ENCODE data around the gene RNF123.

DNA sequence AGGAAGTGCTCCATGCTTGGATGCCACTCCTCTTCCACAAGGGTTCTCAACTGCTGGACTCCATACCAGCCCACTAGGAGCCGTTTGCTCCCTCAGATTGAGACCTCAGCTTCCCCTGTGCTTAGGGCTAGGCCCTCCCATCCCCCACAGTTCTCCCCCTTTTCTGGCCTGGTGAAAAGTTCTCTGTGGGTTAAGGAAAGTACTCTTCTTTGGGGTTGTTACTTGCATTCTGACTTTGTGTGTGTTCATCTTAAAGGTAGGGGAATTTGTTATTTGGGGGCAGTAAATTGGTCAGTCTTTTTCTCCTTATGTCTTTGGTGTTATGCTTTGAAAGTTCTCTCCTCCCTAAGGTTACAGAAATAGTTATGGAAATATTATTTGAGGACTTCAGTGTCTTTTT, 39.2 kb upstream of the RNF123 start:
- TF ChIP-seq, protein P1, sequence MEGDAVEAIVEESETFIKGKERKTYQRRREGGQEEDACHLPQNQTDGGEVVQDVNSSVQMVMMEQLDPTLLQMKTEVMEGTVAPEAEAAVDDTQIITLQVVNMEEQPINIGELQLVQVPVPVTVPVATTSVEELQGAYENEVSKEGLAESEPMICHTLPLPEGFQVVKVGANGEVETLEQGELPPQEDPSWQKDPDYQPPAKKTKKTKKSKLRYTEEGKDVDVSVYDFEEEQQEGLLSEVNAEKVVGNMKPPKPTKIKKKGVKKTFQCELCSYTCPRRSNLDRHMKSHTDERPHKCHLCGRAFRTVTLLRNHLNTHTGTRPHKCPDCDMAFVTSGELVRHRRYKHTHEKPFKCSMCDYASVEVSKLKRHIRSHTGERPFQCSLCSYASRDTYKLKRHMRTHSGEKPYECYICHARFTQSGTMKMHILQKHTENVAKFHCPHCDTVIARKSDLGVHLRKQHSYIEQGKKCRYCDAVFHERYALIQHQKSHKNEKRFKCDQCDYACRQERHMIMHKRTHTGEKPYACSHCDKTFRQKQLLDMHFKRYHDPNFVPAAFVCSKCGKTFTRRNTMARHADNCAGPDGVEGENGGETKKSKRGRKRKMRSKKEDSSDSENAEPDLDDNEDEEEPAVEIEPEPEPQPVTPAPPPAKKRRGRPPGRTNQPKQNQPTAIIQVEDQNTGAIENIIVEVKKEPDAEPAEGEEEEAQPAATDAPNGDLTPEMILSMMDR (IDR thresholded peaks at IDR 0.05), result no peak
- TF ChIP-seq ZFX (IDR thresholded peaks at IDR 0.05; ENCODE audit: borderline replicate concordance), result no peak

Measured in 22Rv1 (cell line).